PC-3 (cell line): ENCODE results near the gene FRMPD2.

ENCODE experiments used
- CTCF ChIP-seq: fragments of 300-600 bp; sonication (generic); conservative IDR thresholded peaks from 2 replicates; pipeline ENCODE4 v1.5.1; 2017; ENCODE audit warnings: antibody characterized with exemption, low read depth, mild to moderate bottlenecking, low read length
- EZH2 ChIP-seq: fragments of 300-600 bp; sonication (generic); IDR thresholded peaks from one replicate; pipeline ENCODE4 v1.6.1; 2017; ENCODE audit warnings: antibody characterized with exemption, mild to moderate bottlenecking, low read length; ENCODE audit not compliant: unreplicated experiment
- EZH2phosphoT487 ChIP-seq: fragments of 300-600 bp; sonication (generic); IDR thresholded peaks from 2 replicates; pipeline ENCODE4 v1.6.1; 2018; ENCODE audit warnings: mild to moderate bottlenecking, antibody characterized with exemption, low read length, borderline replicate concordance

- TF ChIP-seq CTCF (no peak), EZH2 (no peak), EZH2phosphoT487 (no peak)
Measured at GRCh38 chr10:48249004-48249762, 25.3 kb downstream of the FRMPD2 start.
